ENCODE data around the gene GPR160.
"Not testable (repeated sequence)": the region's sequence is repeated elsewhere in the genome, so short reads cannot be mapped to it uniquely, and the experiment has no call there.

Gene GPR160

GRCh38 chr3:170003881-170004356 lies 33.9 kb upstream of the GPR160 start:
- H3K4me3 ChIP-seq (ENCODE audit: low read depth, low read length), result no peak overlapping the region
- DNase-seq (ENCODE audit: low read depth), result no peak
- TF ChIP-seq MAX (IDR thresholded peaks at IDR 0.05; ENCODE audit: low read depth, low read length), result no peak

GRCh38 chr3:170007031-170007663 lies 30.6 kb upstream of the GPR160 start:
- TF ChIP-seq MAX (IDR thresholded peaks at IDR 0.05; ENCODE audit: low read depth, low read length) (0 out of 2 replicates have a peak, but pooled peaks have one; percentile 12), MYC (IDR thresholded peaks at IDR 0.05; ENCODE audit: low read depth, low read length) (peak; percentile 47; the same call in 1 of the 2 replicates), POLR2A (IDR thresholded peaks at IDR 0.05; ENCODE audit: extremely low read depth, insufficient read length) (no peak)
- H3K4me3 ChIP-seq (ENCODE audit: low read depth, low read length), result peak overlapping the region; percentile 46
- peak; percentile 89 for DNase-seq (ENCODE audit: low read depth)

- TF ChIP-seq MYC (IDR thresholded peaks at IDR 0.05; ENCODE audit: low read depth, low read length) (no peak), MAX (IDR thresholded peaks at IDR 0.05; ENCODE audit: low read depth, low read length) (no peak), POLR2A (IDR thresholded peaks at IDR 0.05; ENCODE audit: extremely low read depth, insufficient read length) (no peak), CTCF (IDR thresholded peaks at IDR 0.05; ENCODE audit: low read depth, low read length) (no peak)
- no peak overlapping the region for H3K4me3 ChIP-seq (ENCODE audit: low read depth, low read length)
- no peak for DNase-seq (ENCODE audit: low read depth)
Observed at GRCh38 chr3:170010498-170010897, 27.3 kb upstream of the GPR160 start.

DNA sequence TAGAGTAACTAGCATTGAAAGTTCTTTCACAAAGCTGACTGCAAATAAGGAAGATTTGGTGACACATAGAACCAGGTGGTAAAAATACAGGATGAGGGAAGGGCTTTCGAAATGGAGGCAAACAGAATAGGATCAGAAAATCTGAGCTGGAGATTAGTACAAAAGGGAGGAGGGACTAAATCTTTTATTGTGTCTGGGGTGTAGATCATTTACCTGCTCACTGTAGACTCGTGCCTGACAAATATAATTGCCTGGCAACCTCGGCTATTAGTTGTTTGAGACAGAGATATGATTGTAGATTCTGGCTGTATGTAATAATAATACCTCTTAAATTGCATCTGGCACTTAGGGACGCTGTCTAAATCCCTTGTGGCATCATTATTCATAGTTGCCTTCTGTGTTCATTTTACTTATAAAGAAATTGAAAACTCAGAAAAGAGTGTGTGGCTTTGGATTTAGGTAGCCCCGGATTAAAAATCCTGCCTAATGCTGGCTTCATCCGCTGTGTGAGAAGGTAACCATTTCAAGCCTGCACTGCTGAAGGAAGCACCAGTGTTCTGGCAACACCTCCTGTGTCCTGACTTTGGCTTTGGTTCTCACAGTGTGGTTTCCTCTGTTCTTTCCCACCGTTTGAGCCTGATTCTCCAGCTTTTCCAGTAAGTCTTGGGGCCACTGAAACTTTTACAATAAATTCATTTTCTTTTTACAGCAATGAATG lies 25.0 kb upstream of the GPR160 start:
- TF ChIP-seq POLR2A (IDR thresholded peaks at IDR 0.05; ENCODE audit: extremely low read depth, insufficient read length) (no peak), MYC (IDR thresholded peaks at IDR 0.05; ENCODE audit: low read depth, low read length) (no peak), CTCF (IDR thresholded peaks at IDR 0.05; ENCODE audit: low read depth, low read length) (no peak), MAX (IDR thresholded peaks at IDR 0.05; ENCODE audit: low read depth, low read length) (no peak)
- DNase-seq (ENCODE audit: low read depth), result no peak
- H3K4me3 ChIP-seq (ENCODE audit: low read depth, low read length), result no peak overlapping the region

DNA sequence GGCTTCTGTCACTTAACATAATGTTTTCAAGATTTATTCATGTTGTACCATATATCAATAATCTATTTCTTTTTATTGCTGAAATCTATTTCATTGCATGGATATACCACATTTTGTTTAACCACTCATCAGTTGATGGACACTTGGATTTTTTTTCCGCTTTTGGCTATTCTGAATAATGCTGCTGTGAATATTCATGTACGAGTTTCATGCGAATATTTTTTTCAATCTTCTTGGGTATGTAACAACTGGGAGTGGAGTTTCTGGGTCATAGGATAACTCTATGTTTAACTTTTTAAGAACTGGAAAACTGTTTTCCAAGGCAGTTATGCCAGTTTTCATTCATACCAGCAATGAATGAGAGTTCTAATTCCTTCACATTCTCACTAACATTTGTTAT lies 21.7 kb upstream of the GPR160 start:
- no peak overlapping the region for H3K4me3 ChIP-seq (ENCODE audit: low read depth, low read length)
- no peak for DNase-seq (ENCODE audit: low read depth)
- TF ChIP-seq POLR2A (IDR thresholded peaks at IDR 0.05; ENCODE audit: extremely low read depth, insufficient read length) (no peak), MAX (IDR thresholded peaks at IDR 0.05; ENCODE audit: low read depth, low read length) (no peak), MYC (IDR thresholded peaks at IDR 0.05; ENCODE audit: low read depth, low read length) (no peak), CTCF (IDR thresholded peaks at IDR 0.05; ENCODE audit: low read depth, low read length) (no peak)

DNA sequence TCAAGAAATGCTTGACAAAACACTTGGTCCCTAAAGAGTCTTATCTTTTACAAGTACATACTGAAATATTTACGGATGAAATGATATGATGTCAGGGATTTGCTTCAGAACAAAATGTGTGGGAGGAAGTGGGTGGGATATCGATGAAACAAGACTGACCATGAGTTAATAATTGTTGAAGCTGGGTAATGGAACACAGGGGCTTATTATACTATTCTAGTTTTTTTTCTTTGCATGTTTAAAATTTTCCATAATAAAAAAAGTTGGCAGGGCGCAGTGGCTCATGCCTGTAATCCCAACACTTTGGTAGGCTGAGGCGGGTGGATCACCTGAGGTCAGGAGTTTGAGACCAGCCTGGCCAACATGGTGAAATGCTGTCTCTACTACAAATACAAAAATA lies 18.5 kb upstream of the GPR160 start:
- H3K4me3 ChIP-seq (ENCODE audit: low read depth, low read length); DNase-seq (ENCODE audit: low read depth): not testable (repeated sequence)

GRCh38 chr3:170021083-170021482 lies 16.7 kb upstream of the GPR160 start:
- TF ChIP-seq CTCF (IDR thresholded peaks at IDR 0.05; ENCODE audit: low read depth, low read length) (peak; percentile 7), MYC (IDR thresholded peaks at IDR 0.05; ENCODE audit: low read depth, low read length) (no peak)
- DNase-seq (ENCODE audit: low read depth), result peak; percentile 34

More at GRCh38 chr3:170021083-170021482, 16.7 kb upstream of the GPR160 start:
- no peak overlapping the region for H3K4me3 ChIP-seq (ENCODE audit: low read depth, low read length)

Data from NB4 (cell line).